ENCODE results near the gene FNDC11. TPM values are rescaled to one million over a fixed set of nuclear protein-coding genes. Genes with fewer than 3 reads are reported as not detected.

The FNDC11 gene
- polyA plus RNA-seq, 2 of the 4 experiments (the other 2 are of a cell fraction): 0.14 to 0.18 TPM

DNA sequence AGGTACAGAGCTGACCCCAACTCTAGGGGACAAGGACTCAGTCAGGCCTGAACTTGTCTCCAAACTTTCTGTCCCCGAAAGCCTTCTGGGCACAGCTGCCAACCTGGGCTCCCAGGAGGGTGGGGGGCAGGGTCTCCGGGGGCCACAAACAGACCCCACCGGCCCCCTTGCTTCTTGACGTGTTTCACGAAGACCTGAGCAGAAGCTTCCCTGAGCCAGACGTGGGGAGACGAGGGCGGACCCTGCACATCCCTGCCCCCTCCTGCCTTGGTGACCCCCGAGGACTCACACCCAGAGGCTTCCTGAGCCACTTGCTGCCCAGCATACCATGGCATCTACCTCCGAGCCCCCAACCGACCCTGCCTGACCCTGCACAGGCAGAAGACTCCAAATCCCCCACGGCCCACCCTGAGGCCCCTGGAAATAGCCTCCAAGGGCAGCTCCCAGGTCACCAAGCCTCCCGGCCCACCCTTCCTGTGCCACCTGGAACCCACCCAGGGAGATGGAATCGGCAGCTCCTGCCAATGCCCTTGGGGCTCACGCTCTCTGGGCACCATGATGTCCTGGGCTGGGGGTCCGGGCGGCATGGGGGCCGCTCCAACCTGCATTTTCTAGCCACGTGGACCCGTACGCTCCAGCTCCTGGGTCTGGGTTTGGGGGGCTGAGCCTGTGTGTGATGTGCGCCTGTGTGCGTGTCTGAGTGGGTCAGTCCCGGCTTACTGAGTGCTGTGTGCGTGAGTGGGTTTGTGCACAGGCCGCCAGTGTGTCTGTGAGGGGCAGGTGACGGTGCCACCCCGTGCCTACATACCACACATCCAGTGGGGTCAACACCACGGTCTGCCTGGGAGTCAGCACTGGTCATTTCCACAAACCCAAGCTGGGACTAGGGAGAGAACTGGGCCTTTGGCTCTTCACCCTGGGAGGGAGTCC, 14.3 kb upstream of the FNDC11 start:
- Histone ChIP-seq H3K9me3 (no peaks in the 10 kb centered on the region), H3K4me1 (peaks cover 20% of the 10 kb centered on the region), H3K27ac (no peak overlapping the region), H3K4me2 (no peak overlapping the region), H3K4me3 (no peak overlapping the region)
- POLR2A ChIA-PET: no interaction called here
- ATAC-seq: no peak
- FAIRE-seq: no peak
- CTCF ChIA-PET: interaction anchor here (0.8 to 6.8 kb wide), 21 partner anchors 7 to 581 kb away, joined by 3 to 93 read pairs (median 17); partner anchors contain the start of genes FNDC11 and SRMS
- WGBS (ENCODE audit: missing lambda C conversion rate): 86% methylated on average over 21 of the region's 29 CpGs
- TF ChIP-seq SMC3 (IDR thresholded peaks at IDR 0.05) (no peak), ZSCAN20 (CRISPR knock-in tag; IDR thresholded peaks at IDR 0.05) (no peak), HOXA7 (CRISPR knock-in tag; IDR thresholded peaks at IDR 0.05) (no peak), CHD2 (IDR thresholded peaks at IDR 0.05; ENCODE audit: low read length, partially characterized antibody) (no peak), FOSL2 (IDR thresholded peaks at IDR 0.05) (no peak), FOSL2 (CRISPR knock-in tag; IDR thresholded peaks at IDR 0.05) (no peak), HOXB5 (CRISPR knock-in tag; IDR thresholded peaks at IDR 0.05) (no peak), RFX5 (IDR thresholded peaks at IDR 0.05) (no peak)
- TF ChIP-seq, protein P1, sequence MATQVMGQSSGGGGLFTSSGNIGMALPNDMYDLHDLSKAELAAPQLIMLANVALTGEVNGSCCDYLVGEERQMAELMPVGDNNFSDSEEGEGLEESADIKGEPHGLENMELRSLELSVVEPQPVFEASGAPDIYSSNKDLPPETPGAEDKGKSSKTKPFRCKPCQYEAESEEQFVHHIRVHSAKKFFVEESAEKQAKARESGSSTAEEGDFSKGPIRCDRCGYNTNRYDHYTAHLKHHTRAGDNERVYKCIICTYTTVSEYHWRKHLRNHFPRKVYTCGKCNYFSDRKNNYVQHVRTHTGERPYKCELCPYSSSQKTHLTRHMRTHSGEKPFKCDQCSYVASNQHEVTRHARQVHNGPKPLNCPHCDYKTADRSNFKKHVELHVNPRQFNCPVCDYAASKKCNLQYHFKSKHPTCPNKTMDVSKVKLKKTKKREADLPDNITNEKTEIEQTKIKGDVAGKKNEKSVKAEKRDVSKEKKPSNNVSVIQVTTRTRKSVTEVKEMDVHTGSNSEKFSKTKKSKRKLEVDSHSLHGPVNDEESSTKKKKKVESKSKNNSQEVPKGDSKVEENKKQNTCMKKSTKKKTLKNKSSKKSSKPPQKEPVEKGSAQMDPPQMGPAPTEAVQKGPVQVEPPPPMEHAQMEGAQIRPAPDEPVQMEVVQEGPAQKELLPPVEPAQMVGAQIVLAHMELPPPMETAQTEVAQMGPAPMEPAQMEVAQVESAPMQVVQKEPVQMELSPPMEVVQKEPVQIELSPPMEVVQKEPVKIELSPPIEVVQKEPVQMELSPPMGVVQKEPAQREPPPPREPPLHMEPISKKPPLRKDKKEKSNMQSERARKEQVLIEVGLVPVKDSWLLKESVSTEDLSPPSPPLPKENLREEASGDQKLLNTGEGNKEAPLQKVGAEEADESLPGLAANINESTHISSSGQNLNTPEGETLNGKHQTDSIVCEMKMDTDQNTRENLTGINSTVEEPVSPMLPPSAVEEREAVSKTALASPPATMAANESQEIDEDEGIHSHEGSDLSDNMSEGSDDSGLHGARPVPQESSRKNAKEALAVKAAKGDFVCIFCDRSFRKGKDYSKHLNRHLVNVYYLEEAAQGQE (IDR thresholded peaks at IDR 0.05): no peak
- no peak for DNase-seq (ENCODE audit: low read depth in 1 of 2, low spot score in 1 of 2)

DNA sequence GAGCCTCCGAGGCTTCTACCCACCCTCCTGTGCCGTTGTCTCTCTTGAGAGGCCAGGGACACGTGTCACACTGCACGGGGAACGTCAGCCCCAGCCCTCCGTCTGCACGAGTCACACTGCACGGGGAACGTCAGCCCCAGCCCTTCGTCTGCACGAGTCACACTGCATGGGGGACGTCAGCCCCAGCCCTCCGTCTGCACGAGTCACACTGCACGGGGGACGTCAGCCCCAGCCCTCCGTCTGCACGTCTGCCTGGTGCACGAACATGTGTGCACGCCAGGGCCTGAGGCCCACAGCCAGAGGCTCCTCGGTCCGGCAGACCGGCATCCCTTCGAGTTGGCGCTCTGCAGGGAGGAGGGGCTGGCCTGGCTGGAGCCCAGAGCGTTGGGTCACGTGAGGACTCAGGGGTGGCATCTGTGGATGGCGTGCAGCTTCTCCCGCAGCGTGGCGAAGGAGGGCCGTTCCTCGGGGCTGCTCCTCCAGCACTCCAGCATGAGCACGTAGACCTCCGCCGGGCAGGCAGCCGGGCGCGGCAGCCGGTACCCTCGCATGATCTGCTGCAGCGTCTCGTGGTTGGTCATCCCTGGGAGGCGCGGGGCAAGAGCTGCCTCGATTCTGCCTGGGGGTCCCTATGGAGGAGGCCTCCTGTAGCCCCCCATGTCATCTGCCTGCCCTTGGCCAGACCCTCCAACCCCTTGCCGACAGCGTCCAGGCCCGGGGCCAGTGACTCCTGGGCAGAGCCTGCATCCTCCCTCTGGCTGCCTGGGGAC, 13.4 kb upstream of the FNDC11 start:
- FAIRE-seq: no peak
- WGBS (ENCODE audit: missing lambda C conversion rate): 58% methylated on average over 9 of the region's 49 CpGs
- CTCF ChIA-PET: interaction anchor here (1.2 to 6.8 kb wide), 6 partner anchors 13 to 433 kb away, joined by 3 to 93 read pairs (median 28); partner anchors contain the start of gene FNDC11
- TF ChIP-seq EP300 (IDR thresholded peaks at IDR 0.05): no peak
- TF ChIP-seq, protein P2, sequence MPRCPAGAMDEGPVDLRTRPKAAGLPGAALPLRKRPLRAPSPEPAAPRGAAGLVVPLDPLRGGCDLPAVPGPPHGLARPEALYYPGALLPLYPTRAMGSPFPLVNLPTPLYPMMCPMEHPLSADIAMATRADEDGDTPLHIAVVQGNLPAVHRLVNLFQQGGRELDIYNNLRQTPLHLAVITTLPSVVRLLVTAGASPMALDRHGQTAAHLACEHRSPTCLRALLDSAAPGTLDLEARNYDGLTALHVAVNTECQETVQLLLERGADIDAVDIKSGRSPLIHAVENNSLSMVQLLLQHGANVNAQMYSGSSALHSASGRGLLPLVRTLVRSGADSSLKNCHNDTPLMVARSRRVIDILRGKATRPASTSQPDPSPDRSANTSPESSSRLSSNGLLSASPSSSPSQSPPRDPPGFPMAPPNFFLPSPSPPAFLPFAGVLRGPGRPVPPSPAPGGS (IDR thresholded peaks at IDR 0.05): no peak
- TF ChIP-seq, protein P3, sequence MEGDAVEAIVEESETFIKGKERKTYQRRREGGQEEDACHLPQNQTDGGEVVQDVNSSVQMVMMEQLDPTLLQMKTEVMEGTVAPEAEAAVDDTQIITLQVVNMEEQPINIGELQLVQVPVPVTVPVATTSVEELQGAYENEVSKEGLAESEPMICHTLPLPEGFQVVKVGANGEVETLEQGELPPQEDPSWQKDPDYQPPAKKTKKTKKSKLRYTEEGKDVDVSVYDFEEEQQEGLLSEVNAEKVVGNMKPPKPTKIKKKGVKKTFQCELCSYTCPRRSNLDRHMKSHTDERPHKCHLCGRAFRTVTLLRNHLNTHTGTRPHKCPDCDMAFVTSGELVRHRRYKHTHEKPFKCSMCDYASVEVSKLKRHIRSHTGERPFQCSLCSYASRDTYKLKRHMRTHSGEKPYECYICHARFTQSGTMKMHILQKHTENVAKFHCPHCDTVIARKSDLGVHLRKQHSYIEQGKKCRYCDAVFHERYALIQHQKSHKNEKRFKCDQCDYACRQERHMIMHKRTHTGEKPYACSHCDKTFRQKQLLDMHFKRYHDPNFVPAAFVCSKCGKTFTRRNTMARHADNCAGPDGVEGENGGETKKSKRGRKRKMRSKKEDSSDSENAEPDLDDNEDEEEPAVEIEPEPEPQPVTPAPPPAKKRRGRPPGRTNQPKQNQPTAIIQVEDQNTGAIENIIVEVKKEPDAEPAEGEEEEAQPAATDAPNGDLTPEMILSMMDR (IDR thresholded peaks at IDR 0.05): no peak
- no peak for TF ChIP-seq RARB (CRISPR knock-in tag; IDR thresholded peaks at IDR 0.05)
- no peak for TF ChIP-seq RFX5 (IDR thresholded peaks at IDR 0.05)
- no peak for TF ChIP-seq KDM1A (IDR thresholded peaks at IDR 0.05; ENCODE audit: low read depth)
- Histone ChIP-seq H3K4me1 (peaks cover 29% of the 10 kb centered on the region), H3K4me2 (no peak overlapping the region), H3K27ac (no peak overlapping the region), H3K4me3 (no peak overlapping the region), H3K9me3 (no peaks in the 10 kb centered on the region)
- POLR2A ChIA-PET: no interaction called here
- no peak for DNase-seq (ENCODE audit: low read depth in 1 of 2, low spot score in 1 of 2)
- no peak for ATAC-seq
